ENCODE measurements around the gene ABHD17A. TPM values are rescaled to one million over a fixed set of nuclear protein-coding genes. Genes with fewer than 3 reads are reported as not detected.

The ABHD17A gene
- total RNA-seq, 2 experiments from 2014 or later: 79.3 to 79.9 TPM

- CTCF ChIA-PET: interaction anchor here (0.9 to 2.2 kb wide), 2 partner anchors 9 to 18 kb away, joined by 3 to 14 read pairs; no protein-coding TSS in a partner anchor
- H3K4me1 Mint-ChIP-seq (ENCODE audit: low read depth): peaks cover 63% of the 10 kb centered on the region
- intact Hi-C loops (cut with micrococcal nuclease): no loop called here
- H3K27me3 Mint-ChIP-seq (ENCODE audit: low read depth): no peaks in the 10 kb centered on the region
- no peaks in the 10 kb centered on the region for H3K9me3 Mint-ChIP-seq
- peak overlapping the region; percentile 89 for H3K27ac Mint-ChIP-seq
- DNase-seq: no peak
- H3K36me3 Mint-ChIP-seq (ENCODE audit: low read depth): peaks cover 5% of the 10 kb centered on the region
- H3K4me3 Mint-ChIP-seq: peak overlapping the region; percentile 86
Observed at GRCh38 chr19:1846517-1847204, 38.6 kb downstream of the ABHD17A start.

GRCh38 chr19:1845642-1846041, 39.7 kb downstream of the ABHD17A start:
- H3K27me3 Mint-ChIP-seq (ENCODE audit: low read depth): no peaks in the 10 kb centered on the region
- no peaks in the 10 kb centered on the region for H3K9me3 Mint-ChIP-seq
- CTCF ChIA-PET: interaction anchor here (2.2 kb wide), 1 partner anchor 8 kb away, joined by 14 read pairs; no protein-coding TSS in a partner anchor
- H3K4me3 Mint-ChIP-seq: no peak overlapping the region
- peaks cover 62% of the 10 kb centered on the region for H3K4me1 Mint-ChIP-seq (ENCODE audit: low read depth)
- intact Hi-C loops (cut with micrococcal nuclease): no loop called here
- H3K36me3 Mint-ChIP-seq (ENCODE audit: low read depth): peaks cover 5% of the 10 kb centered on the region
- no peak overlapping the region for H3K27ac Mint-ChIP-seq
- DNase-seq: no peak

- Mint-ChIP-seq H3K27me3 (ENCODE audit: low read depth) (no peaks in the 10 kb centered on the region), H3K27ac (no peak overlapping the region), H3K4me1 (ENCODE audit: low read depth) (peaks cover 63% of the 10 kb centered on the region), H3K9me3 (no peaks in the 10 kb centered on the region), H3K36me3 (ENCODE audit: low read depth) (peaks cover 5% of the 10 kb centered on the region), H3K4me3 (no peak overlapping the region)
- no peak for DNase-seq
- intact Hi-C loops (cut with micrococcal nuclease): no loop called here
- CTCF ChIA-PET: no interaction called here
Observed at GRCh38 chr19:1845125-1845515, 40.2 kb downstream of the ABHD17A start.

GRCh38 chr19:1844513-1845124, 40.7 kb downstream of the ABHD17A start:
- Mint-ChIP-seq H3K4me3 (no peak overlapping the region), H3K27ac (no peak overlapping the region), H3K36me3 (ENCODE audit: low read depth) (peaks cover 5% of the 10 kb centered on the region), H3K9me3 (no peaks in the 10 kb centered on the region), H3K27me3 (ENCODE audit: low read depth) (no peaks in the 10 kb centered on the region), H3K4me1 (ENCODE audit: low read depth) (peaks cover 61% of the 10 kb centered on the region)
- intact Hi-C loops (cut with micrococcal nuclease): no loop called here
- CTCF ChIA-PET: no interaction called here
- no peak for DNase-seq

GRCh38 chr19:1843646-1844394, 41.5 kb downstream of the ABHD17A start:
- no peaks in the 10 kb centered on the region for H3K9me3 Mint-ChIP-seq
- H3K27me3 Mint-ChIP-seq (ENCODE audit: low read depth): no peaks in the 10 kb centered on the region
- peaks cover 5% of the 10 kb centered on the region for H3K36me3 Mint-ChIP-seq (ENCODE audit: low read depth)
- intact Hi-C loops (cut with micrococcal nuclease): no loop called here
- H3K4me1 Mint-ChIP-seq (ENCODE audit: low read depth): peaks cover 55% of the 10 kb centered on the region
- DNase-seq: no peak
- CTCF ChIA-PET: interaction anchor here (1.2 kb wide), 1 partner anchor 18 kb away, joined by 3 read pairs; no protein-coding TSS in a partner anchor
- H3K4me3 Mint-ChIP-seq: no peak overlapping the region
- peak overlapping the region; percentile 13 for H3K27ac Mint-ChIP-seq

GRCh38 chr19:1843116-1843515, 42.2 kb downstream of the ABHD17A start:
- Mint-ChIP-seq H3K27me3 (ENCODE audit: low read depth) (no peaks in the 10 kb centered on the region), H3K36me3 (ENCODE audit: low read depth) (peaks cover 5% of the 10 kb centered on the region), H3K9me3 (no peaks in the 10 kb centered on the region), H3K4me1 (ENCODE audit: low read depth) (peaks cover 55% of the 10 kb centered on the region), H3K27ac (no peak overlapping the region), H3K4me3 (no peak overlapping the region)
- CTCF ChIA-PET: interaction anchor here (1.2 kb wide), 1 partner anchor 17 kb away, joined by 3 read pairs; no protein-coding TSS in a partner anchor
- DNase-seq: no peak
- intact Hi-C loops (cut with micrococcal nuclease): no loop called here

GRCh38 chr19:1841209-1841924, 43.9 kb downstream of the ABHD17A start:
- peaks cover 2% of the 10 kb centered on the region for H3K36me3 Mint-ChIP-seq (ENCODE audit: low read depth)
- no peak for DNase-seq

GRCh38 chr19:1840541-1841115, 44.7 kb downstream of the ABHD17A start:
- H3K9me3 Mint-ChIP-seq: no peaks in the 10 kb centered on the region
- no peaks in the 10 kb centered on the region for H3K36me3 Mint-ChIP-seq (ENCODE audit: low read depth)
- peaks cover 45% of the 10 kb centered on the region for H3K4me1 Mint-ChIP-seq (ENCODE audit: low read depth)
- H3K27me3 Mint-ChIP-seq (ENCODE audit: low read depth): no peaks in the 10 kb centered on the region
- no peak overlapping the region for H3K4me3 Mint-ChIP-seq
- CTCF ChIA-PET: no interaction called here
- no peak for DNase-seq
- no peak overlapping the region for H3K27ac Mint-ChIP-seq
- intact Hi-C loops (cut with micrococcal nuclease): no loop called here

More at GRCh38 chr19:1841209-1841924, 43.9 kb downstream of the ABHD17A start:
- CTCF ChIA-PET: interaction anchor here (1.0 to 1.7 kb wide), 2 partner anchors 8 to 15 kb away, joined by 4 to 6 read pairs; no protein-coding TSS in a partner anchor
- Mint-ChIP-seq H3K9me3 (no peaks in the 10 kb centered on the region), H3K4me3 (no peak overlapping the region), H3K4me1 (ENCODE audit: low read depth) (peaks cover 48% of the 10 kb centered on the region), H3K27ac (no peak overlapping the region), H3K27me3 (ENCODE audit: low read depth) (no peaks in the 10 kb centered on the region)
- intact Hi-C loops (cut with micrococcal nuclease): no loop called here

- Mint-ChIP-seq H3K36me3 (ENCODE audit: low read depth) (no peaks in the 10 kb centered on the region), H3K4me3 (no peak overlapping the region), H3K4me1 (ENCODE audit: low read depth) (peaks cover 43% of the 10 kb centered on the region), H3K9me3 (no peaks in the 10 kb centered on the region), H3K27me3 (ENCODE audit: low read depth) (no peaks in the 10 kb centered on the region), H3K27ac (no peak overlapping the region)
- intact Hi-C loops (cut with micrococcal nuclease): no loop called here
- CTCF ChIA-PET: interaction anchor here (3.4 kb wide), 1 partner anchor 12 kb away, joined by 42 read pairs; no protein-coding TSS in a partner anchor
- DNase-seq: no peak
Observed at GRCh38 chr19:1839658-1840540, 45.4 kb downstream of the ABHD17A start.

GRCh38 chr19:1837625-1838105, 47.6 kb downstream of the ABHD17A start:
- CTCF ChIA-PET: interaction anchor here (0.7 to 3.4 kb wide), 15 partner anchors 9 to 245 kb away, joined by 3 to 42 read pairs (median 5); partner anchors contain the start of genes MBD3 and REXO1
- peak; percentile 71 for DNase-seq
- H3K9me3 Mint-ChIP-seq: no peaks in the 10 kb centered on the region
- H3K36me3 Mint-ChIP-seq (ENCODE audit: low read depth): no peaks in the 10 kb centered on the region
- H3K27ac Mint-ChIP-seq: no peak overlapping the region
- no peak overlapping the region for H3K4me3 Mint-ChIP-seq
- no peaks in the 10 kb centered on the region for H3K27me3 Mint-ChIP-seq (ENCODE audit: low read depth)
- peaks cover 35% of the 10 kb centered on the region for H3K4me1 Mint-ChIP-seq (ENCODE audit: low read depth)
- intact Hi-C loops (cut with micrococcal nuclease): no loop called here

GRCh38 chr19:1837222-1837565, 48.1 kb downstream of the ABHD17A start:
- Mint-ChIP-seq H3K4me3 (no peak overlapping the region), H3K27me3 (ENCODE audit: low read depth) (no peaks in the 10 kb centered on the region), H3K36me3 (ENCODE audit: low read depth) (no peaks in the 10 kb centered on the region), H3K9me3 (no peaks in the 10 kb centered on the region), H3K4me1 (ENCODE audit: low read depth) (peaks cover 33% of the 10 kb centered on the region), H3K27ac (no peak overlapping the region)
- no peak for DNase-seq
- intact Hi-C loops (cut with micrococcal nuclease): no loop called here
- CTCF ChIA-PET: interaction anchor here (1.4 to 3.4 kb wide), 9 partner anchors 10 to 244 kb away, joined by 3 to 42 read pairs (median 8); partner anchors contain the start of genes MBD3 and REXO1
